Measurements from ENCODE around the gene VPS41.

DNA sequence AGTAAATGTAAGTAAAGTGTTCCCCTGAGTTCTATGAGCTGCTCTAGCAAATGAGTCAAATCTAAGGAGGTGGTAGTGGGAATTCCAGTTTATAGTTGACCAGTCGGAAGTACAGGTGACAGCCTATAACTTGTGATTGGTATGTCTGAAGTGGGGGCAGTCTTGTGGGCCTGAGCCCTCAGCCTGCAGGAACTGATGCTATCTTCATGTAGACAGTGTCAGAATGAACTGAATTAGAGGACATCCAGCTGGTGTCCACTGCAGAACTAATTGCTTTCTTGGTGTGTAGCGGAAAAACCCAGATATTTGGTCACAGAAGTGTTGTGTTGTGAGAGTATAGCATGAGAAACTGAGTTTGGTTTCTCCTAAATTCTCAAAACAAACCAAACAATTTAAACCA lies 150.0 kb downstream of the VPS41 start:
- no peak for TF ChIP-seq POLR2A (IDR thresholded peaks at IDR 0.05)
- TF ChIP-seq, protein P1, sequence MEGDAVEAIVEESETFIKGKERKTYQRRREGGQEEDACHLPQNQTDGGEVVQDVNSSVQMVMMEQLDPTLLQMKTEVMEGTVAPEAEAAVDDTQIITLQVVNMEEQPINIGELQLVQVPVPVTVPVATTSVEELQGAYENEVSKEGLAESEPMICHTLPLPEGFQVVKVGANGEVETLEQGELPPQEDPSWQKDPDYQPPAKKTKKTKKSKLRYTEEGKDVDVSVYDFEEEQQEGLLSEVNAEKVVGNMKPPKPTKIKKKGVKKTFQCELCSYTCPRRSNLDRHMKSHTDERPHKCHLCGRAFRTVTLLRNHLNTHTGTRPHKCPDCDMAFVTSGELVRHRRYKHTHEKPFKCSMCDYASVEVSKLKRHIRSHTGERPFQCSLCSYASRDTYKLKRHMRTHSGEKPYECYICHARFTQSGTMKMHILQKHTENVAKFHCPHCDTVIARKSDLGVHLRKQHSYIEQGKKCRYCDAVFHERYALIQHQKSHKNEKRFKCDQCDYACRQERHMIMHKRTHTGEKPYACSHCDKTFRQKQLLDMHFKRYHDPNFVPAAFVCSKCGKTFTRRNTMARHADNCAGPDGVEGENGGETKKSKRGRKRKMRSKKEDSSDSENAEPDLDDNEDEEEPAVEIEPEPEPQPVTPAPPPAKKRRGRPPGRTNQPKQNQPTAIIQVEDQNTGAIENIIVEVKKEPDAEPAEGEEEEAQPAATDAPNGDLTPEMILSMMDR (IDR thresholded peaks at IDR 0.05) = no peak
